ENCODE measurements around the gene TFE3.

GRCh38 chrX:49067285-49068120 lies 24.3 kb upstream of the TFE3 start:
- TF ChIP-seq, protein P1, sequence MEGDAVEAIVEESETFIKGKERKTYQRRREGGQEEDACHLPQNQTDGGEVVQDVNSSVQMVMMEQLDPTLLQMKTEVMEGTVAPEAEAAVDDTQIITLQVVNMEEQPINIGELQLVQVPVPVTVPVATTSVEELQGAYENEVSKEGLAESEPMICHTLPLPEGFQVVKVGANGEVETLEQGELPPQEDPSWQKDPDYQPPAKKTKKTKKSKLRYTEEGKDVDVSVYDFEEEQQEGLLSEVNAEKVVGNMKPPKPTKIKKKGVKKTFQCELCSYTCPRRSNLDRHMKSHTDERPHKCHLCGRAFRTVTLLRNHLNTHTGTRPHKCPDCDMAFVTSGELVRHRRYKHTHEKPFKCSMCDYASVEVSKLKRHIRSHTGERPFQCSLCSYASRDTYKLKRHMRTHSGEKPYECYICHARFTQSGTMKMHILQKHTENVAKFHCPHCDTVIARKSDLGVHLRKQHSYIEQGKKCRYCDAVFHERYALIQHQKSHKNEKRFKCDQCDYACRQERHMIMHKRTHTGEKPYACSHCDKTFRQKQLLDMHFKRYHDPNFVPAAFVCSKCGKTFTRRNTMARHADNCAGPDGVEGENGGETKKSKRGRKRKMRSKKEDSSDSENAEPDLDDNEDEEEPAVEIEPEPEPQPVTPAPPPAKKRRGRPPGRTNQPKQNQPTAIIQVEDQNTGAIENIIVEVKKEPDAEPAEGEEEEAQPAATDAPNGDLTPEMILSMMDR (IDR thresholded peaks at IDR 0.05; ENCODE audit: low read length), result no peak
- TF ChIP-seq EZH2 (optimal IDR thresholded peaks at IDR 0.05; ENCODE audit: low read depth, low read length) (no peak), EZH2phosphoT487 (IDR thresholded peaks at IDR 0.05; ENCODE audit: low read length) (no peak)
